Upper lobe of left lung (tissue), 4 donors: ENCODE measurements around the gene CKAP4.

Source experiments
- EP300 ChIP-seq, 4 donors: sonication (generic); formaldehyde crosslinking; IDR thresholded peaks; one replicate each; pipeline ENCODE4 v1.5.1; 2017; ENCODE audit warnings: antibody characterized with exemption in 4 of 4, control low read depth in 2 of 4
- POLR2A ChIP-seq, 4 donors: fragments of 450-650 bp; IDR thresholded peaks; one replicate each; pipeline ENCODE4 v1.5.1; 2016 to 2017; ENCODE audit warnings: antibody characterized with exemption in 4 of 4, mild to moderate bottlenecking in 2 of 4
- POLR2AphosphoS5 ChIP-seq, 2 donors: sonication (generic); formaldehyde crosslinking; IDR thresholded peaks; one replicate each; pipeline ENCODE4 v1.5.1; 2017; ENCODE audit warnings: antibody characterized with exemption in 2 of 2

GRCh38 chr12:106214571-106214970 lies 33.2 kb downstream of the CKAP4 start:
- TF ChIP-seq POLR2AphosphoS5 (IDR thresholded peaks at IDR 0.05) (no peak), POLR2A (IDR thresholded peaks at IDR 0.05) (no peak), EP300 (IDR thresholded peaks at IDR 0.05) (no peak)
